ENCODE data around the gene ABLIM1. TPM values are rescaled to one million over a fixed set of nuclear protein-coding genes. Genes with fewer than 3 reads are reported as not detected.

ABLIM1 gene
- total RNA-seq, 1 experiment from 2014 or later: 62.1 TPM

- peak; percentile 76 for ATAC-seq
- no peaks in the 10 kb centered on the region for H3K27me3 Mint-ChIP-seq (ENCODE audit: low read depth)
- no peak overlapping the region for H3K27ac Mint-ChIP-seq
- no peaks in the 10 kb centered on the region for H3K4me1 Mint-ChIP-seq
- DNase-seq (ENCODE audit: low spot score): peak; percentile 50
- H3K36me3 Mint-ChIP-seq: no peaks in the 10 kb centered on the region
- ChIA-PET CTCF (interaction anchor here (1.1 to 6.7 kb wide), 4 partner anchors 9 to 244 kb away, joined by 7 to 73 read pairs (median 13); no protein-coding TSS in a partner anchor), POLR2A (interaction anchor here (1.0 kb wide), 1 partner anchor 77 kb away, joined by 3 read pairs; no protein-coding TSS in a partner anchor)
- no peaks in the 10 kb centered on the region for H3K9me3 Mint-ChIP-seq
- TF ChIP-seq GABPB1 (CRISPR knock-in tag; IDR thresholded peaks at IDR 0.05) (0 out of 2 replicates have a peak, but pooled peaks have one; percentile 15), SOX15 (CRISPR knock-in tag; IDR thresholded peaks at IDR 0.05) (no peak)
- H3K4me3 Mint-ChIP-seq: no peak overlapping the region
Observed at GRCh38 chr10:114548662-114549061, 109.4 kb downstream of the ABLIM1 start.

GRCh38 chr10:114547514-114547913 lies 110.6 kb downstream of the ABLIM1 start:
- no peaks in the 10 kb centered on the region for H3K27me3 Mint-ChIP-seq (ENCODE audit: low read depth)
- CTCF ChIA-PET: interaction anchor here (1.1 to 6.7 kb wide), 4 partner anchors 8 to 243 kb away, joined by 7 to 73 read pairs (median 13); no protein-coding TSS in a partner anchor
- H3K9me3 Mint-ChIP-seq: no peaks in the 10 kb centered on the region
- TF ChIP-seq ZSCAN18 (CRISPR knock-in tag; IDR thresholded peaks at IDR 0.05) (no peak), USF1 (CRISPR knock-in tag; IDR thresholded peaks at IDR 0.05) (no peak), JAZF1 (CRISPR knock-in tag; IDR thresholded peaks at IDR 0.05) (no peak), JUN (CRISPR knock-in tag; IDR thresholded peaks at IDR 0.05) (no peak), NR2C2 (CRISPR knock-in tag; IDR thresholded peaks at IDR 0.05) (no peak), ZNF232 (CRISPR knock-in tag; IDR thresholded peaks at IDR 0.05) (no peak), ZBTB21 (CRISPR knock-in tag; IDR thresholded peaks at IDR 0.05; ENCODE audit: borderline replicate concordance) (no peak), TEAD1 (CRISPR knock-in tag; IDR thresholded peaks at IDR 0.05) (no peak), RELA (CRISPR knock-in tag; IDR thresholded peaks at IDR 0.05; ENCODE audit: borderline replicate concordance) (no peak), E2F5 (CRISPR knock-in tag; IDR thresholded peaks at IDR 0.05) (no peak), TP53 (CRISPR knock-in tag; IDR thresholded peaks at IDR 0.05) (no peak)
- ATAC-seq (no peak), DNase-seq (ENCODE audit: low spot score) (no peak)
- no peaks in the 10 kb centered on the region for H3K4me1 Mint-ChIP-seq
- POLR2A ChIA-PET: interaction anchor here (1.0 kb wide), 1 partner anchor 76 kb away, joined by 3 read pairs; no protein-coding TSS in a partner anchor
- no peaks in the 10 kb centered on the region for H3K36me3 Mint-ChIP-seq
- no peak overlapping the region for H3K27ac Mint-ChIP-seq
- H3K4me3 Mint-ChIP-seq: no peak overlapping the region

- Mint-ChIP-seq H3K36me3 (no peaks in the 10 kb centered on the region), H3K4me3 (no peak overlapping the region), H3K27ac (no peak overlapping the region), H3K27me3 (ENCODE audit: low read depth) (no peaks in the 10 kb centered on the region), H3K9me3 (no peaks in the 10 kb centered on the region), H3K4me1 (no peaks in the 10 kb centered on the region)
- POLR2A ChIA-PET: no interaction called here
- ATAC-seq (no peak), DNase-seq (ENCODE audit: low spot score) (no peak)
- no peak for TF ChIP-seq TCF7 (CRISPR knock-in tag; IDR thresholded peaks at IDR 0.05; ENCODE audit: low read depth)
- CTCF ChIA-PET: interaction anchor here (1.4 to 6.7 kb wide), 2 partner anchors 50 to 75 kb away, joined by 6 to 73 read pairs; no protein-coding TSS in a partner anchor
Observed at GRCh38 chr10:114547056-114547455, 111.0 kb downstream of the ABLIM1 start.

- no peak overlapping the region for H3K27ac Mint-ChIP-seq
- H3K9me3 Mint-ChIP-seq: no peaks in the 10 kb centered on the region
- H3K36me3 Mint-ChIP-seq: no peaks in the 10 kb centered on the region
- H3K27me3 Mint-ChIP-seq (ENCODE audit: low read depth): peaks cover 3% of the 10 kb centered on the region; the same call in 1 of the 2 replicates
- POLR2A ChIA-PET: interaction anchor here (0.7 to 1.2 kb wide), 2 partner anchors 74 to 324 kb away, joined by 3 to 5 read pairs; no protein-coding TSS in a partner anchor
- DNase-seq (ENCODE audit: low spot score) (no peak), ATAC-seq (no peak)
- CTCF ChIA-PET: interaction anchor here (0.6 to 6.7 kb wide), 8 partner anchors 48 to 242 kb away, joined by 3 to 73 read pairs (median 4); no protein-coding TSS in a partner anchor
- no peaks in the 10 kb centered on the region for H3K4me1 Mint-ChIP-seq
- no peak overlapping the region for H3K4me3 Mint-ChIP-seq
- TF ChIP-seq MLX (CRISPR knock-in tag; IDR thresholded peaks at IDR 0.05): no peak
- TF ChIP-seq SOX15 (CRISPR knock-in tag; IDR thresholded peaks at IDR 0.05): no peak
- TF ChIP-seq ZBTB21 (CRISPR knock-in tag; IDR thresholded peaks at IDR 0.05; ENCODE audit: borderline replicate concordance): no peak
- no peak for TF ChIP-seq MAX (CRISPR knock-in tag; IDR thresholded peaks at IDR 0.05)
- no peak for TF ChIP-seq JUN (CRISPR knock-in tag; IDR thresholded peaks at IDR 0.05)
- TF ChIP-seq USF1 (CRISPR knock-in tag; IDR thresholded peaks at IDR 0.05): no peak
- TF ChIP-seq SMAD3 (CRISPR knock-in tag; IDR thresholded peaks at IDR 0.05; ENCODE audit: borderline replicate concordance): no peak
- TF ChIP-seq PRDM15 (CRISPR knock-in tag; IDR thresholded peaks at IDR 0.05): no peak
Observed at GRCh38 chr10:114545819-114546218, 112.3 kb downstream of the ABLIM1 start.
